Heart right ventricle (tissue), 16 donors: ENCODE data around the gene POMT2. TPM values are rescaled to one million over a fixed set of nuclear protein-coding genes. Genes with fewer than 3 reads are reported as not detected.

ENCODE experiments used
- ATAC-seq, 8 donors: fragments of 200-7000 bp; cut with Tn5 transposase; one replicate each; pipeline ENCODE4 v1.9.1; 2020; ENCODE audit warnings: mild to moderate bottlenecking in 8 of 8, moderate library complexity in 8 of 8, moderate number of reproducible peaks in 1 of 8
- DNase-seq, 2 donors: peaks; one replicate each; pipeline ENCODE4 v3.0.0-alpha.2; 2020
- H3K27ac ChIP-seq, 10 donors: fragments of 200-600 bp; sonication (generic) in 2 of 10; one replicate each; pipeline versions ENCODE4 v1.5.0 to v1.8.0; 2020 to 2022; ENCODE audit warnings: mild to moderate bottlenecking in 3 of 10
- H3K27me3 ChIP-seq, 7 donors: fragments of 200-600 bp; one replicate each; pipeline ENCODE4 v1.8.0; 2021 to 2022; ENCODE audit warnings: mild to moderate bottlenecking in 2 of 7
- H3K36me3 ChIP-seq, 9 donors: fragments of 200-600 bp; sonication (generic) in 1 of 9; one replicate each; pipeline versions ENCODE4 v1.5.0 to v1.8.0; 2020 to 2022; ENCODE audit warnings: mild to moderate bottlenecking in 2 of 9
- H3K4me1 ChIP-seq, 9 donors: fragments of 200-600 bp; sonication (generic) in 1 of 9; one replicate each; pipeline versions ENCODE4 v1.5.0 to v1.8.0; 2020 to 2022; ENCODE audit warnings: mild to moderate bottlenecking in 4 of 9
- H3K4me3 ChIP-seq, 10 donors: fragments of 200-600 bp; sonication (generic) in 2 of 10; one replicate each; pipeline versions ENCODE4 v1.5.0 to v1.8.0; 2020 to 2022; ENCODE audit warnings: mild to moderate bottlenecking in 7 of 10, moderate library complexity in 2 of 10
- H3K9me3 ChIP-seq, 11 donors: fragments of 200-600 bp in 10 of 11; sonication (generic) in 2 of 11; one replicate each; pipeline versions ENCODE4 v1.5.0 to v1.8.0; 2013 to 2022; ENCODE audit warnings: mild to moderate bottlenecking in 2 of 11, control low read depth in 1 of 11, moderate library complexity in 1 of 11
- WGBS, 2 donors: extraction: QIAGEN DNeasy Blood & Tissue Kit; methylation state at CpG; one replicate each; pipeline ENCODE4 v1.1.7; 2013; ENCODE audit warnings: inconsistent platforms in 1 of 2; 5-methylcytosine and 5-hydroxymethylcytosine counted together
- intact Hi-C, 10 donors: fragments of 100-400 bp; cut with DNase I; formaldehyde crosslinking; loops; one replicate each; pipeline versions ENCODE4 v1.11.1 to v1.14.2; 2022
- polyA plus RNA-seq, 2 donors: library from polyadenylated mRNA; stranded (reverse); fragments of 200-250 nt; gene quantifications; one replicate each; pipeline ENCODE4 v1.2.3, GENCODE V29; 2013
- total RNA-seq, 10 donors: library from RNA; stranded (reverse); fragmentation: NEBNext Ultra II Directional in 3 of 10; extraction: Animal tissue kit (Norgen Biotek cat#: 25700) in 3 of 10; gene quantifications; one replicate each; pipeline versions ENCODE4 v1.2.1 to v1.2.4, GENCODE V29; 2021 to 2023
- TF ChIP-seq, protein P1 (sequence below), 9 donors: fragments of 200-600 bp; sonication (generic) in 2 of 9; IDR thresholded peaks; one replicate each; pipeline versions ENCODE4 v1.5.0 to v1.8.0; 2021 to 2022; ENCODE audit warnings: antibody characterized with exemption in 9 of 9, mild to moderate bottlenecking in 5 of 9, moderate library complexity in 1 of 9
- donor health status: Arrhythmogenic right ventricular cardiomyopathy.
- donor health status: ischemic (EF 13 %, LVEDD 7.1; RV severe dilation, severe dysfunction).
- donor health status: healthy with polysubstance abuse.
- donor health status: DM: no; HTN: yes; CAD: no.
- donor health status: DM: no; HTN: no; CAD: no.
- donor health status: ischemic (EF 25% LVEDD 6.9; RV normal size, moderate dysfunction).
- donor health status: ischemic (EF 25% LVEDD 5.7; RV mildly dilated, moderate dysfunction).
- donor health status: healthy.
- donor health status: DM: yes; HTN: yes; CAD: no.
- donor health status: Ischemic cardiomyopathy.
- donor health status: ischemic (EF 35%, LVEDD 5.7; RV mildly dilated, moderate dysfunction).
- donor health status: nonischemic (EF 11% LVEDD 7.7; RV severe dilation, severe dysfunction).
- donor health status: DM: yes; HTN: yes; CAD: no.
- donor health status: PGD.
- donor health status: ischemic (EF 29% LVEDD 5.4; RV normal size, mild dysfunction).
- donor health status: nonischemic (EF 23%, LVEDD 6.1; RV moderate dilation, normal function).

POMT2 gene
- total and polyA plus RNA-seq, 12 donors: 10.5 to 23.4 (median 16.9) TPM

DNA sequence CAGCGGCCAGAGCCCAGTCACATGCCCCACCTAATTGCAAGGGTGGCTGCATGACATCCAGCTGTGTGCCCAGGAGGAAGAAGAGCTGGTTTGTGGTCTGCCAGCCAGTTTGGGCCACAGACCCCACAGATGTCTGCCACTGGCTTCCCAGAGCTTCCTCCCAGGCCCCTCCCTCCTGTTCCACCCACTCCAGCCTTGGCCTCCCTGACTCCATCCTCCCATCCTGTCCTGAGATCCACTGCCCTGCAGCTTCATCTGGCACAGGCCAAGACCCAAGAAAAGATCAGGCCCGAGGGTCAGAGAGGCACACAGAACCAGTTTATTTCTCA lies 55.5 kb downstream of the POMT2 start:
- Histone ChIP-seq H3K4me1 (no peaks in the 10 kb centered on the region), H3K4me3 (no peak overlapping the region), H3K9me3 (peaks cover 0 to 11% (median 0%) of the 10 kb centered on the region in 11 donors), H3K27ac (no peak overlapping the region), H3K36me3 (no peaks in the 10 kb centered on the region), H3K27me3 (peaks cover 0 to 44% (median 27%) of the 10 kb centered on the region in 7 donors)
- TF ChIP-seq, protein P1, sequence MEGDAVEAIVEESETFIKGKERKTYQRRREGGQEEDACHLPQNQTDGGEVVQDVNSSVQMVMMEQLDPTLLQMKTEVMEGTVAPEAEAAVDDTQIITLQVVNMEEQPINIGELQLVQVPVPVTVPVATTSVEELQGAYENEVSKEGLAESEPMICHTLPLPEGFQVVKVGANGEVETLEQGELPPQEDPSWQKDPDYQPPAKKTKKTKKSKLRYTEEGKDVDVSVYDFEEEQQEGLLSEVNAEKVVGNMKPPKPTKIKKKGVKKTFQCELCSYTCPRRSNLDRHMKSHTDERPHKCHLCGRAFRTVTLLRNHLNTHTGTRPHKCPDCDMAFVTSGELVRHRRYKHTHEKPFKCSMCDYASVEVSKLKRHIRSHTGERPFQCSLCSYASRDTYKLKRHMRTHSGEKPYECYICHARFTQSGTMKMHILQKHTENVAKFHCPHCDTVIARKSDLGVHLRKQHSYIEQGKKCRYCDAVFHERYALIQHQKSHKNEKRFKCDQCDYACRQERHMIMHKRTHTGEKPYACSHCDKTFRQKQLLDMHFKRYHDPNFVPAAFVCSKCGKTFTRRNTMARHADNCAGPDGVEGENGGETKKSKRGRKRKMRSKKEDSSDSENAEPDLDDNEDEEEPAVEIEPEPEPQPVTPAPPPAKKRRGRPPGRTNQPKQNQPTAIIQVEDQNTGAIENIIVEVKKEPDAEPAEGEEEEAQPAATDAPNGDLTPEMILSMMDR (IDR thresholded peaks at IDR 0.05): no peak
- intact Hi-C loops: no loop called here
- WGBS, 2 donors: 67 to 69% methylated on average over 2 of the region's 2 CpGs
- no peak for ATAC-seq
- DNase-seq: no peak

GRCh38 chr14:77264466-77265186 lies 56.1 kb downstream of the POMT2 start:
- Histone ChIP-seq H3K4me1 (no peaks in the 10 kb centered on the region), H3K36me3 (no peaks in the 10 kb centered on the region), H3K27me3 (peaks cover 0 to 45% (median 25%) of the 10 kb centered on the region in 7 donors), H3K4me3 (no peak overlapping the region), H3K9me3 (peaks cover 0 to 11% (median 0%) of the 10 kb centered on the region in 11 donors), H3K27ac (no peak overlapping the region)
- peak in 2 of 8 donors; percentile 22 to 36 for ATAC-seq
- no peak for DNase-seq
- intact Hi-C loops: no loop called here
- TF ChIP-seq, protein P1 (IDR thresholded peaks at IDR 0.05): no peak
- 87% methylated on average over 16 of the region's 16 CpGs for WGBS, 2 donors

DNA sequence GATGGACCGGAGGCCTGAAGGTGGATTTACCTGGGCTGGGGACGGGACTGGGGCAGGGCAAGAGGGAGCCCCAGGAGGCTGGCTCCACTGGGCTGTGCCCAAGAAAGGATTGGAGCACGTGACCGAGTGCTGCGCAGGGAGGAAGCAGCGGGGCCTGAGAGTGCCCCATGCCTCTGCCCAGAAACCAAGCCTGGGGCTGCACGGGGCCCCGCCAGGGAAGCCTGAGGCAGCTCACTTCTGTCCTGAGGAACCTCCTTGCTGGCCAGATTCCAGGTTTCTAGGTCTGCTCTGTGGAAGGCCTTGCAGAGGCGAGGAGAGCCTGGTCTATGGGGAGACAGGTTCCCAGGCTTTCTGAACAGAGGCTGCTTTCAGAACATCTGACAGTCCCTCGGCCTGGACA lies 60.1 kb downstream of the POMT2 start:
- Histone ChIP-seq H3K9me3 (no peaks in the 10 kb centered on the region), H3K27me3 (peaks cover 0 to 35% (median 15%) of the 10 kb centered on the region in 7 donors), H3K4me1 (no peaks in the 10 kb centered on the region), H3K4me3 (no peak overlapping the region), H3K27ac (no peak overlapping the region), H3K36me3 (no peaks in the 10 kb centered on the region)
- TF ChIP-seq, protein P1 (IDR thresholded peaks at IDR 0.05): no peak
- intact Hi-C loops: no loop called here
- WGBS, 2 donors: 50 to 55% methylated on average over 10 of the region's 10 CpGs
- DNase-seq (no peak), ATAC-seq (no peak)

DNA sequence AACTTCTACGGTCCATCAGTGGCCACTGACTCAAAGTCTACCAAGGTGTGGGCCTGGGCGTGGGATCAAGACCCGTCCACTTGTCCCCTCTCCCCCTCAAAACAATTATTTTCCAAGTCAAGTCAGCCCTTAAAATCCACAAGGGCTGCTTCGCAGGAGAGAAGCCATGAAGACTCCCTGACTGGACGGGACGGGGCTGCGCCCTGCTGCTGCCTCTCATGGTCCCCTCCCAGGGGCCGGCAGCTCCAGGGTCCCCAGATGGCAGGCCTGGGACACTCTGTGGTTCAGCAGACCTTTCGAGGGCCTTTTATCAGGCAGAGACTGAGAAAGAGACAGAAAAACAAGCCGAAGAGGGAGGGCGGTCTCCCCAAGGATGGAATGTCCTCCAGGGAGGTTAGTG lies 60.5 kb downstream of the POMT2 start:
- H3K36me3 ChIP-seq: no peaks in the 10 kb centered on the region
- no peak overlapping the region for H3K27ac ChIP-seq
- intact Hi-C loops: no loop called here
- no peak for DNase-seq
- peaks cover 0 to 35% (median 14%) of the 10 kb centered on the region in 7 donors for H3K27me3 ChIP-seq
- H3K4me3 ChIP-seq: no peak overlapping the region
- H3K9me3 ChIP-seq: no peaks in the 10 kb centered on the region
- no peaks in the 10 kb centered on the region for H3K4me1 ChIP-seq
- ATAC-seq: no peak
- 76 to 77% methylated on average over 11 of the region's 11 CpGs for WGBS, 2 donors
- TF ChIP-seq, protein P1 (IDR thresholded peaks at IDR 0.05): no peak
